Smooth muscle cell (in vitro differentiated cells): ENCODE results near the gene C19orf25. TPM values are rescaled to one million over a fixed set of nuclear protein-coding genes. Genes with fewer than 3 reads are reported as not detected.
A peak's percentile ranks its signal among the peaks of the same experiment; 100 is the strongest.

ENCODE experiments used
- DNase-seq: peaks from one replicate; lab custom pipeline; 2025; ENCODE audit not compliant: unreplicated experiment; lab: John Stamatoyannopoulos, UW
- H2AFZ ChIP-seq: fragments of 200-600 bp; sonication (generic); 2 replicates; pipeline ENCODE4 v1.6.0; 2016; ENCODE audit warnings: antibody characterized with exemption, low read depth, mild to moderate bottlenecking
- H3F3A ChIP-seq: fragments of 200-600 bp; sonication (generic); 2 replicates; pipeline ENCODE4 v1.6.0; 2017; ENCODE audit warnings: antibody characterized with exemption, low read depth
- H3K27ac ChIP-seq: fragments of 200-600 bp; sonication (generic); 2 replicates; pipeline ENCODE4 v1.5.1; 2016; ENCODE audit warnings: low read depth, mild to moderate bottlenecking
- H3K27me3 ChIP-seq: fragments of 200-600 bp; sonication (generic); 2 replicates; pipeline ENCODE4 v1.6.1; 2016; ENCODE audit warnings: low read depth, mild to moderate bottlenecking
- H3K36me3 ChIP-seq: fragments of 200-600 bp; sonication (generic); 2 replicates; pipeline ENCODE4 v1.5.1; 2016; ENCODE audit warnings: low read depth
- H3K4me1 ChIP-seq: fragments of 200-600 bp; sonication (generic); 2 replicates; pipeline ENCODE4 v1.5.1; 2016; ENCODE audit warnings: low read depth
- H3K4me2 ChIP-seq: fragments of 200-600 bp; sonication (generic); 2 replicates; pipeline ENCODE4 v1.6.0; 2016; ENCODE audit warnings: mild to moderate bottlenecking
- H3K4me3 ChIP-seq: fragments of 200-600 bp; sonication (generic); 2 replicates; pipeline ENCODE4 v1.5.1; 2016; ENCODE audit warnings: mild to moderate bottlenecking
- H3K79me2 ChIP-seq: fragments of 200-600 bp; sonication (generic); 2 replicates; pipeline ENCODE4 v1.6.0; 2016; ENCODE audit warnings: low read depth, mild to moderate bottlenecking
- H3K9ac ChIP-seq: fragments of 200-600 bp; sonication (generic); 2 replicates; pipeline ENCODE4 v1.6.0; 2016; ENCODE audit warnings: low read depth
- H3K9me3 ChIP-seq: fragments of 200-600 bp; sonication (generic); replicated peaks from 2 replicates; pipeline ENCODE4 v1.5.1; 2016; ENCODE audit warnings: low read depth
- H4K20me1 ChIP-seq: fragments of 200-600 bp; sonication (generic); 2 replicates; pipeline ENCODE4 v1.6.0; 2016; ENCODE audit warnings: low read depth
- WGBS: methylation state at CpG from one replicate; pipeline ENCODE4 v1.1.7; 2016; ENCODE audit warnings: low lambda C conversion rate; 5-methylcytosine and 5-hydroxymethylcytosine counted together
- polyA plus RNA-seq: library from polyadenylated mRNA; unstranded; fragments of >200 nt; fragmentation: Nextera tagmentation; extraction: Ambion mirVana; gene quantifications from 2 replicates; pipeline ENCODE4 v1.2.1, GENCODE V29; 2016
- total RNA-seq: library from RNA; depleted of rRNA; stranded (reverse); fragments of >200 nt; gene quantifications from 2 replicates; pipeline ENCODE4 v1.2.3, GENCODE V29; 2014
- TF ChIP-seq, protein P1 (sequence below): fragments of 200-600 bp; sonication (generic); IDR thresholded peaks from 2 replicates; pipeline ENCODE4 v1.5.1; 2017; ENCODE audit warnings: borderline replicate concordance, mild to moderate bottlenecking, antibody characterized with exemption; ENCODE audit not compliant: insufficient read depth, poor library complexity, severe bottlenecking

C19orf25 gene
- total and polyA plus RNA-seq, 2 experiments from 2014 or later, result 15.2 to 27.9 TPM

DNA sequence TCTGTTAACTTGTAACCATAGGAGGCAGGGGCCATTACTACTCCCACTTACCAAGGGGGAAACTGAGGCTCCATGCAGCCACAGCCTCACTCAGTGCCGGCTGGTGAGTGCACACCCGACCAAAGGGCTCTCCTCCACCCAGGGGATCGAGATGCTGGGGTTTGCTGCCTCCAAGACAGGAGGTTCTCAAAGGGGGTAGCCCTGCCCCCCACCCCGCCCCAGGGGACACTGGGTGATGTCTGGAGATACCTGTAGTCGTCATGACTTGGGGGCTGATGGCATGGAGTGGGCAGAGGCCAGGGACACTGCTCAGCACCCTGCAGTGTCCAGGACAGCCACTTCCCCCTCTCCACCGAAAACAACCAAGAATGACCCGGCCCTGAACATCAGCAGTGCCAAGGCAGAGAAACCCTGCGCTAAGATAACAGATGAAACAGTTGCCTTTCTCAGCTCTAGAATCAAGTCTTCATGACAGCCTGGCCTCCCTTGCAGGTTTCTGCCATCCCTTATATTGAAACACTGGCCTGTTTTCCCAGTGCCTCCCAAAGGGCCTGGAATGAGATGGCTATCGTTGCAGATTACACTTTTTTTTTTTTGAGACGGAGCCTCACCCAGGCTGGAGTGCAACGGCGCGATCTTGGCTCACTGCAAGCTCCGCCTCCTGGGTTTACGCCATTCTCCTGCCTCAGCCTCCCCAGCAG is 15.2 kb upstream of the C19orf25 start:
- H2AFZ ChIP-seq, result no peak overlapping the region
- no peaks in the 10 kb centered on the region for H3K9me3 ChIP-seq
- H3K27me3 ChIP-seq, result no peaks in the 10 kb centered on the region
- H3K4me2 ChIP-seq, result no peak overlapping the region
- no peak overlapping the region for H3K9ac ChIP-seq
- H3K4me3 ChIP-seq, result no peak overlapping the region
- DNase-seq, result no peak
- H3K36me3 ChIP-seq, result no peaks in the 10 kb centered on the region
- no peaks in the 10 kb centered on the region for H3F3A ChIP-seq
- H4K20me1 ChIP-seq, result no peaks in the 10 kb centered on the region
- no peak overlapping the region for H3K27ac ChIP-seq
- peaks cover 12% of the 10 kb centered on the region for H3K4me1 ChIP-seq
- WGBS, result 82% methylated on average over 15 of the region's 15 CpGs
- H3K79me2 ChIP-seq, result no peaks in the 10 kb centered on the region
- TF ChIP-seq, protein P1, sequence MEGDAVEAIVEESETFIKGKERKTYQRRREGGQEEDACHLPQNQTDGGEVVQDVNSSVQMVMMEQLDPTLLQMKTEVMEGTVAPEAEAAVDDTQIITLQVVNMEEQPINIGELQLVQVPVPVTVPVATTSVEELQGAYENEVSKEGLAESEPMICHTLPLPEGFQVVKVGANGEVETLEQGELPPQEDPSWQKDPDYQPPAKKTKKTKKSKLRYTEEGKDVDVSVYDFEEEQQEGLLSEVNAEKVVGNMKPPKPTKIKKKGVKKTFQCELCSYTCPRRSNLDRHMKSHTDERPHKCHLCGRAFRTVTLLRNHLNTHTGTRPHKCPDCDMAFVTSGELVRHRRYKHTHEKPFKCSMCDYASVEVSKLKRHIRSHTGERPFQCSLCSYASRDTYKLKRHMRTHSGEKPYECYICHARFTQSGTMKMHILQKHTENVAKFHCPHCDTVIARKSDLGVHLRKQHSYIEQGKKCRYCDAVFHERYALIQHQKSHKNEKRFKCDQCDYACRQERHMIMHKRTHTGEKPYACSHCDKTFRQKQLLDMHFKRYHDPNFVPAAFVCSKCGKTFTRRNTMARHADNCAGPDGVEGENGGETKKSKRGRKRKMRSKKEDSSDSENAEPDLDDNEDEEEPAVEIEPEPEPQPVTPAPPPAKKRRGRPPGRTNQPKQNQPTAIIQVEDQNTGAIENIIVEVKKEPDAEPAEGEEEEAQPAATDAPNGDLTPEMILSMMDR, result no peak

- WGBS, result 79% methylated on average over 10 of the region's 10 CpGs
- DNase-seq, result no peak
These were observed 13.5 kb upstream of the C19orf25 start for GRCh38 chr19:1492474-1493006.

GRCh38 chr19:1491849-1492170 is 12.8 kb upstream of the C19orf25 start:
- Histone ChIP-seq H3K9ac (no peak overlapping the region), H3K4me1 (peaks cover 12% of the 10 kb centered on the region), H4K20me1 (no peaks in the 10 kb centered on the region), H2AFZ (no peak overlapping the region), H3F3A (no peaks in the 10 kb centered on the region), H3K4me3 (peak overlapping the region; percentile 50), H3K27ac (no peak overlapping the region), H3K4me2 (peak overlapping the region; percentile 90), H3K27me3 (no peaks in the 10 kb centered on the region), H3K9me3 (no peaks in the 10 kb centered on the region), H3K36me3 (no peaks in the 10 kb centered on the region), H3K79me2 (no peaks in the 10 kb centered on the region)
- 84% methylated on average over 12 of the region's 12 CpGs for WGBS
- TF ChIP-seq, protein P1, result no peak
- DNase-seq, result no peak

More at GRCh38 chr19:1492474-1493006, 13.5 kb upstream of the C19orf25 start:
- H3K4me1 ChIP-seq, result peaks cover 12% of the 10 kb centered on the region
- H3K79me2 ChIP-seq, result no peaks in the 10 kb centered on the region
- no peaks in the 10 kb centered on the region for H3K36me3 ChIP-seq
- no peak overlapping the region for H3K27ac ChIP-seq
- no peak overlapping the region for H2AFZ ChIP-seq
- H3F3A ChIP-seq, result no peaks in the 10 kb centered on the region
- H3K9me3 ChIP-seq, result no peaks in the 10 kb centered on the region
- no peaks in the 10 kb centered on the region for H3K27me3 ChIP-seq
- no peaks in the 10 kb centered on the region for H4K20me1 ChIP-seq
- H3K9ac ChIP-seq, result no peak overlapping the region
- peak overlapping the region; percentile 50 for H3K4me3 ChIP-seq
- TF ChIP-seq, protein P1, result no peak
- no peak overlapping the region for H3K4me2 ChIP-seq
